Esophagus squamous epithelium (tissue), 4 donors: Measurements from ENCODE around the gene GET3.

ENCODE experiments used
- POLR2A ChIP-seq, 4 donors: fragments of 450-650 bp; IDR thresholded peaks; one replicate each; pipeline ENCODE4 v1.6.1; 2017; ENCODE audit warnings: antibody characterized with exemption in 4 of 4, mild to moderate bottlenecking in 4 of 4, moderate library complexity in 3 of 4
- TF ChIP-seq, protein P1 (sequence below), 6 experiments: fragments of 450-650 bp in 4 of 6; fragments of 200-600 bp in 2 of 6; sonication (generic) in 2 of 6; IDR thresholded peaks; one replicate each; pipeline ENCODE4 v1.5.1; 2016 to 2019; ENCODE audit warnings: antibody characterized with exemption in 6 of 6, mild to moderate bottlenecking in 4 of 6, moderate library complexity in 4 of 6

GRCh38 chr19:12792051-12792852 lies 55.0 kb downstream of the GET3 start:
- TF ChIP-seq, protein P1, sequence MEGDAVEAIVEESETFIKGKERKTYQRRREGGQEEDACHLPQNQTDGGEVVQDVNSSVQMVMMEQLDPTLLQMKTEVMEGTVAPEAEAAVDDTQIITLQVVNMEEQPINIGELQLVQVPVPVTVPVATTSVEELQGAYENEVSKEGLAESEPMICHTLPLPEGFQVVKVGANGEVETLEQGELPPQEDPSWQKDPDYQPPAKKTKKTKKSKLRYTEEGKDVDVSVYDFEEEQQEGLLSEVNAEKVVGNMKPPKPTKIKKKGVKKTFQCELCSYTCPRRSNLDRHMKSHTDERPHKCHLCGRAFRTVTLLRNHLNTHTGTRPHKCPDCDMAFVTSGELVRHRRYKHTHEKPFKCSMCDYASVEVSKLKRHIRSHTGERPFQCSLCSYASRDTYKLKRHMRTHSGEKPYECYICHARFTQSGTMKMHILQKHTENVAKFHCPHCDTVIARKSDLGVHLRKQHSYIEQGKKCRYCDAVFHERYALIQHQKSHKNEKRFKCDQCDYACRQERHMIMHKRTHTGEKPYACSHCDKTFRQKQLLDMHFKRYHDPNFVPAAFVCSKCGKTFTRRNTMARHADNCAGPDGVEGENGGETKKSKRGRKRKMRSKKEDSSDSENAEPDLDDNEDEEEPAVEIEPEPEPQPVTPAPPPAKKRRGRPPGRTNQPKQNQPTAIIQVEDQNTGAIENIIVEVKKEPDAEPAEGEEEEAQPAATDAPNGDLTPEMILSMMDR (IDR thresholded peaks at IDR 0.05), result no peak
- peak in 2 of 4 donors; percentile 21 to 74 for TF ChIP-seq POLR2A (IDR thresholded peaks at IDR 0.05)
